ENCODE data around the gene WNT3. TPM values are rescaled to one million over a fixed set of nuclear protein-coding genes. Genes with fewer than 3 reads are reported as not detected.

The WNT3 gene
- polyA plus RNA-seq, 2 of the 4 experiments (the other 2 are of a cell fraction): 8.3 to 10.8 TPM

DNA sequence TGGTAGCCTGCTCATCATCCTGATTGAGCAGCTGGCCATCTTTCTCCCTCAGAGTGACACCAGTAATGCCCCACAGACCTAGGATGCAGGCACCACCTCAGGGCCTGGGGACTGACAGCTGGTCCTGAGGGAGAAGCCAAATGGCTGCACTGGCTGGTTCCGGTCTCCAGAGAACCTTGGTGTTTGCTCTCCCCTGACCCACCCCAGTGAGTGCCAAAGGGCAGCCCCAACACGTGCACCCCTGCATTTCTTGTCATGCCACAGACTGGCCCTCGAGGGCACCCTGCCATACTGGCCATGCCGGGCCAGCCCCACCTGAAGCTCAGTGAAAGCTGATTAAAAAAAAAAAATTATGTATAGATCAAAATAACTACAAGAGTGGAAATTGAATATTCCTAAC, 100.5 kb downstream of the WNT3 start:
- ATAC-seq (no peak), DNase-seq (ENCODE audit: low read depth in 1 of 2, low spot score in 1 of 2) (no peak), FAIRE-seq (no peak)
- no peaks in the 10 kb centered on the region for H3K9me3 ChIP-seq
- ChIA-PET POLR2A (no interaction called here), CTCF (interaction anchor here (0.8 to 1.5 kb wide), 2 partner anchors 10 to 20 kb away, joined by 3 to 4 read pairs; no protein-coding TSS in a partner anchor)
- H3K27ac ChIP-seq: no peak overlapping the region
- H3K4me2 ChIP-seq: no peak overlapping the region
- TF ChIP-seq ZNF302 (CRISPR knock-in tag; IDR thresholded peaks at IDR 0.05) (no peak), BHLHE40 (IDR thresholded peaks at IDR 0.05; ENCODE audit: low read depth, low read length) (no peak)
- no peaks in the 10 kb centered on the region for H3K4me1 ChIP-seq
- H3K4me3 ChIP-seq: no peak overlapping the region
- 87% methylated on average over 4 of the region's 4 CpGs for WGBS (ENCODE audit: missing lambda C conversion rate)

Other genes with a start within 250 kb of the WNT3 start
- gene ARL17A, start 239.0 kb downstream of the WNT3 start, polyA plus RNA-seq (2011; rRNA removed): 18.6 and 20.5 TPM in 2 replicates
- 9.3 to 10.0 TPM (median 9.3 TPM) in 3 replicates for gene ARL17A, start 239.0 kb downstream of the WNT3 start, polyA plus RNA-seq (2017; fragmentation: RNase III; extraction: RNeasy Plus Mini Kit Qiagen cat#74134 plus additional on column Dnase treatment)
- gene NSF, start 228.0 kb downstream of the WNT3 start, polyA plus RNA-seq (2011; rRNA removed): 61.2 and 63.1 TPM in 2 replicates
- 30.1 to 31.4 TPM (median 31.0 TPM) in 3 replicates for gene NSF, start 228.0 kb downstream of the WNT3 start, polyA plus RNA-seq (2017; fragmentation: RNase III; extraction: RNeasy Plus Mini Kit Qiagen cat#74134 plus additional on column Dnase treatment)
- gene WNT9B, start 32.9 kb upstream of the WNT3 start, polyA plus RNA-seq (2011; rRNA removed): 0.05 and 0.22 TPM in 2 replicates
- gene WNT9B, start 32.9 kb upstream of the WNT3 start, polyA plus RNA-seq (2017; fragmentation: RNase III; extraction: RNeasy Plus Mini Kit Qiagen cat#74134 plus additional on column Dnase treatment): 0.05 to 0.17 TPM (median 0.07 TPM) in 3 replicates
- 68.3 and 71.2 TPM in 2 replicates for gene GOSR2, start 104.5 kb upstream of the WNT3 start, polyA plus RNA-seq (2011; rRNA removed)
- gene GOSR2, start 104.5 kb upstream of the WNT3 start, polyA plus RNA-seq (2017; fragmentation: RNase III; extraction: RNeasy Plus Mini Kit Qiagen cat#74134 plus additional on column Dnase treatment): 36.9 to 39.2 TPM (median 37.6 TPM) in 3 replicates
- gene RPRML, start 160.6 kb upstream of the WNT3 start, polyA plus RNA-seq (2011; rRNA removed): 0.10 TPM in 1 of 2 replicates, not detected in the other
- gene RPRML, start 160.6 kb upstream of the WNT3 start, polyA plus RNA-seq (2017; fragmentation: RNase III; extraction: RNeasy Plus Mini Kit Qiagen cat#74134 plus additional on column Dnase treatment): 0.10 to 0.22 TPM (median 0.20 TPM) in 3 replicates

All from A549 (cell line).